Trophoblast cell (in vitro differentiated cells and primary cell): ENCODE results near the gene CPLX4.
A peak's percentile ranks its signal among the peaks of the same experiment; 100 is the strongest.

ENCODE experiments used
- DNase-seq, 2 donors: peaks; one replicate each; pipeline ENCODE4 v3.0.0-alpha.2; 2016
- H2AFZ ChIP-seq: 2 replicates; pipeline ENCODE4 v1.6.1; 2013; ENCODE audit warnings: low read length, moderate library complexity, mild to moderate bottlenecking; ENCODE audit not compliant: insufficient read depth, poor library complexity
- H2AK5ac ChIP-seq: 2 replicates; pipeline ENCODE4 v1.6.1; 2013; ENCODE audit warnings: mild to moderate bottlenecking, low read length
- H2BK120ac ChIP-seq: 2 replicates; pipeline ENCODE4 v1.6.1; 2013; ENCODE audit warnings: low read length, mild to moderate bottlenecking, moderate library complexity; ENCODE audit not compliant: insufficient read depth, poor library complexity
- H2BK12ac ChIP-seq: 2 replicates; pipeline ENCODE4 v1.6.1; 2013; ENCODE audit warnings: mild to moderate bottlenecking, low read length, moderate library complexity
- H2BK5ac ChIP-seq: 2 replicates; pipeline ENCODE4 v1.6.1; 2013; ENCODE audit warnings: low read length, low read depth, moderate library complexity, mild to moderate bottlenecking; ENCODE audit not compliant: poor library complexity
- H3K14ac ChIP-seq: 2 replicates; pipeline ENCODE4 v1.6.1; 2013; ENCODE audit warnings: mild to moderate bottlenecking, low read length
- H3K18ac ChIP-seq: 2 replicates; pipeline ENCODE4 v1.6.1; 2013; ENCODE audit warnings: mild to moderate bottlenecking, low read length
- H3K23ac ChIP-seq: 2 replicates; pipeline ENCODE4 v1.6.1; 2013; ENCODE audit warnings: low read length
- H3K27ac ChIP-seq: 2 replicates; pipeline ENCODE4 v1.5.1; 2013; ENCODE audit warnings: low read depth, mild to moderate bottlenecking, inconsistent platforms, low read length, moderate library complexity
- H3K27me3 ChIP-seq: 2 replicates; pipeline ENCODE4 v1.6.1; 2013; ENCODE audit warnings: inconsistent platforms, mild to moderate bottlenecking, low read length, moderate library complexity; ENCODE audit not compliant: insufficient read depth
- H3K36me3 ChIP-seq, 2 experiments: 1 replicate in 1 of 2; 2 replicates in 1 of 2; pipeline ENCODE4 v1.6.1; 2013; ENCODE audit warnings: low read length in 2 of 2, mild to moderate bottlenecking in 2 of 2, moderate library complexity in 1 of 2; ENCODE audit not compliant: insufficient read depth in 2 of 2, control insufficient read depth in 1 of 2
- H3K4ac ChIP-seq: 2 replicates; pipeline ENCODE4 v1.6.1; 2013; ENCODE audit warnings: low read depth, mild to moderate bottlenecking, low read length, moderate library complexity
- H3K4me1 ChIP-seq, 2 experiments: 1 replicate in 1 of 2; 2 replicates in 1 of 2; pipeline ENCODE4 v1.6.1; 2013; ENCODE audit warnings: low read length in 2 of 2, mild to moderate bottlenecking in 2 of 2, moderate library complexity in 1 of 2; ENCODE audit not compliant: insufficient read depth in 2 of 2, control insufficient read depth in 1 of 2
- H3K4me2 ChIP-seq: 2 replicates; pipeline ENCODE4 v1.6.1; 2013; ENCODE audit warnings: inconsistent platforms, mild to moderate bottlenecking, low read length, moderate library complexity
- H3K4me3 ChIP-seq: 2 replicates; pipeline ENCODE4 v1.5.1; 2013; ENCODE audit warnings: mild to moderate bottlenecking, low read depth, low read length, inconsistent platforms
- H3K79me1 ChIP-seq: one replicate; pipeline ENCODE4 v1.6.1; 2013; ENCODE audit warnings: low read length
- H3K79me2 ChIP-seq: 2 replicates; pipeline ENCODE4 v1.6.1; 2013; ENCODE audit warnings: low read length, mild to moderate bottlenecking; ENCODE audit not compliant: control insufficient read depth, insufficient read depth, poor library complexity
- H3K9ac ChIP-seq: 2 replicates; pipeline ENCODE4 v1.6.1; 2013; ENCODE audit warnings: mild to moderate bottlenecking, low read length
- H3K9me3 ChIP-seq: 2 replicates; pipeline ENCODE4 v1.6.1; 2013; ENCODE audit warnings: low read depth, mild to moderate bottlenecking, control low read depth, inconsistent platforms, low read length; ENCODE audit not compliant: insufficient read depth
- H4K12ac ChIP-seq: 2 replicates; pipeline ENCODE4 v1.6.1; 2013; ENCODE audit warnings: low read depth, mild to moderate bottlenecking, low read length, moderate library complexity
- H4K8ac ChIP-seq: 2 replicates; pipeline ENCODE4 v1.6.1; 2013; ENCODE audit warnings: low read depth, mild to moderate bottlenecking, low read length, moderate library complexity
- H4K91ac ChIP-seq: one replicate; pipeline ENCODE4 v1.6.1; 2013; ENCODE audit warnings: low read depth, mild to moderate bottlenecking, low read length, moderate library complexity
- WGBS: extraction: QIAGEN DNeasy Blood & Tissue Kit; methylation state at CpG from one replicate; pipeline ENCODE4 v1.1.7; 2013; ENCODE audit warnings: missing lambda C conversion rate; ENCODE audit not compliant: insufficient read length, insufficient coverage; ENCODE audit errors: extremely low coverage; 5-methylcytosine and 5-hydroxymethylcytosine counted together

Gene CPLX4

DNA sequence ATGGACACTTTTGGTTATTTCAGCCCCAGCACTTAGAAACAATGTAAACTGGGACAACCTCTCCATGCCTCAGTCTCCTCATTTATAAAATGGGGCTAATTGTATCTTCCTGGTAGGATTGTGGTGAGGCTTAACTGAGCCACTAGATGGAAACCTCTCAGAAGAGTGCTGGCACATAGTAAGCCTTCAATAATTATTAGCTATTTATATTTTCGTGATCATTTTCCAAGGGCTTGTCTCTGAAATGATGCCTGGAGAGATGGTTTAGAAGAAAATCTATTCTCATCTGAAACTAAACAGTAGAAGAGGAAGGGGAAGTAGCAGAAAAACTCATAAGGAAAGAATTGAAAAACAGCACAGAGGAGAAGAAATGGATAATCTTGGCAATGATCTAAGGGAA lies 52.0 kb downstream of the CPLX4 start:
- Histone ChIP-seq H2BK5ac (no peak overlapping the region), H2BK12ac (no peak overlapping the region), H3K79me2 (no peaks in the 10 kb centered on the region), H3K23ac (no peak overlapping the region), H4K8ac (no peak overlapping the region), H3K79me1 (no peaks in the 10 kb centered on the region), H4K91ac (no peak overlapping the region), H4K12ac (no peak overlapping the region), H3K9ac (no peak overlapping the region), H3K18ac (no peak overlapping the region), H3K4me3 (no peak overlapping the region), H3K27ac (no peak overlapping the region), H3K9me3 (peaks cover 9% of the 10 kb centered on the region), H3K14ac (no peak overlapping the region), H3K4me1 (peaks cover 9 to 14% of the 10 kb centered on the region in 2 experiments), H3K27me3 (peaks cover 84% of the 10 kb centered on the region), H2BK120ac (no peak overlapping the region), H2AK5ac (no peak overlapping the region), H3K4me2 (no peak overlapping the region), H3K4ac (no peak overlapping the region), H3K36me3 (no peaks in the 10 kb centered on the region), H2AFZ (no peak overlapping the region)
- DNase-seq, result no peak
- no CpG with 5 or more reads among the region's 1 CpG for WGBS

GRCh38 chr18:59265974-59266369 lies 52.5 kb downstream of the CPLX4 start:
- peaks cover 9% of the 10 kb centered on the region for H3K9me3 ChIP-seq
- no peak for DNase-seq
- no peaks in the 10 kb centered on the region for H3K79me2 ChIP-seq
- no peak overlapping the region for H3K27ac ChIP-seq
- H2BK12ac ChIP-seq, result no peak overlapping the region
- no peak overlapping the region for H3K4me3 ChIP-seq
- H3K4me2 ChIP-seq, result no peak overlapping the region
- no peak overlapping the region for H3K23ac ChIP-seq
- H3K27me3 ChIP-seq, result peaks cover 80% of the 10 kb centered on the region
- H3K18ac ChIP-seq, result no peak overlapping the region
- no peak overlapping the region for H3K14ac ChIP-seq
- H3K79me1 ChIP-seq, result no peaks in the 10 kb centered on the region
- no peak overlapping the region for H2BK120ac ChIP-seq
- no peak overlapping the region for H3K4ac ChIP-seq
- H4K8ac ChIP-seq, result no peak overlapping the region
- peaks cover 9 to 14% of the 10 kb centered on the region in 2 experiments for H3K4me1 ChIP-seq
- no peak overlapping the region for H4K91ac ChIP-seq
- no peak overlapping the region for H2AK5ac ChIP-seq
- WGBS, result no CpG with 5 or more reads among the region's 12 CpGs
- no peak overlapping the region for H4K12ac ChIP-seq
- no peak overlapping the region for H2BK5ac ChIP-seq
- no peaks in the 10 kb centered on the region for H3K36me3 ChIP-seq
- H2AFZ ChIP-seq, result no peak overlapping the region
- no peak overlapping the region for H3K9ac ChIP-seq

DNA sequence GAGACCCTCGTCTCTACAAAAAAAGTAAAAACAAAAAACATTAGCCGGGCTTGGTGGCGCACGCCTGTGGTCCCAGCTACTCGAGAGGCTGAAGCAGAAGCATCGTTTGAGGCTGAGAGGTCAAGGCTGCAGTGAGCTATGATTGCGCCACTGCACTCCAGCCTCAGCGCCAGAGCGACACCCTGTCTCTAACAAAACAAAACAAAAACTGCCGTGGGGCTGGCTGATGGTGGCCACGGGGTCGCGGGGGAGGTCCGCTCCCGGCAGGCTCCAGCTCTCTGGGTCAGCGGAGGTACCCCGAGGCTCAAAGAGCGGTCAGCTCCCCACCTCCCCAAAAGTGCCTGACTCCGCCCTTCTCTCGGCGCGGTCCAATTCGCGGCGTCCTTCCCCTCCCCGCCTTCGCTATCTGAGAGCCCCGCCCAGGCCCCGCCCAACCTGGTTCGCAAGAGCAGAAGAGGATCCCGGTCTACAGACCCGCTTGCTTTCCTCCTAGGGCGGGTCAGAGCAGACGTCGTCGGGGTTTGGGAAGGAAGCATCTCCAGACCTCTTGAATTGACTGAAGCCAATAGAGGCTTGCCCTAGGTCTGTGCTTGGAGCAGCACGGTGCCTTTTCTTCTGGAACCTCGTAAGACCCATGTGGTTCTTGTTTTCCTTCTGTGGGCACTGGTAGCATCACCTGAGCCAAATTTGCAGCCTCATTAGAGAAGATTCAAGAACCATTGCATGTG lies 53.0 kb downstream of the CPLX4 start:
- H3K4ac ChIP-seq, result no peak overlapping the region

GRCh38 chr18:59264651-59265245 lies 53.7 kb downstream of the CPLX4 start:
- H2BK5ac ChIP-seq, result no peak overlapping the region
- H4K8ac ChIP-seq, result no peak overlapping the region
- no peak overlapping the region for H3K4ac ChIP-seq
- no peak overlapping the region for H3K14ac ChIP-seq
- no peak overlapping the region for H2AK5ac ChIP-seq
- no peak overlapping the region for H3K4me3 ChIP-seq
- H3K9ac ChIP-seq, result no peak overlapping the region
- no peak overlapping the region for H2BK12ac ChIP-seq
- H3K4me1 ChIP-seq, result peaks cover 9 to 14% of the 10 kb centered on the region in 2 experiments
- no peak overlapping the region for H2BK120ac ChIP-seq
- no peak overlapping the region for H3K27ac ChIP-seq
- no peak overlapping the region for H4K91ac ChIP-seq
- H3K36me3 ChIP-seq, result no peaks in the 10 kb centered on the region
- no peaks in the 10 kb centered on the region for H3K79me1 ChIP-seq
- no peak overlapping the region for H3K18ac ChIP-seq
- no peak overlapping the region for H3K23ac ChIP-seq
- no peak overlapping the region for H4K12ac ChIP-seq
- no peaks in the 10 kb centered on the region for H3K79me2 ChIP-seq
- H2AFZ ChIP-seq, result peak overlapping the region; percentile 39
- no CpG with 5 or more reads among the region's 41 CpGs for WGBS
- no peak overlapping the region for H3K4me2 ChIP-seq
- peaks cover 70% of the 10 kb centered on the region for H3K27me3 ChIP-seq
- peaks cover 9% of the 10 kb centered on the region for H3K9me3 ChIP-seq
- no peak for DNase-seq

More for the DNA sequence above, 53.0 kb downstream of the CPLX4 start:
- DNase-seq, result no peak
- no CpG with 5 or more reads among the region's 38 CpGs for WGBS
- Histone ChIP-seq H2BK12ac (no peak overlapping the region), H4K91ac (no peak overlapping the region), H3K9me3 (peaks cover 9% of the 10 kb centered on the region), H3K4me2 (peak overlapping the region; percentile 37), H3K23ac (no peak overlapping the region), H2AK5ac (no peak overlapping the region), H4K12ac (no peak overlapping the region), H2BK5ac (no peak overlapping the region), H3K4me1 (peaks cover 9 to 14% of the 10 kb centered on the region in 2 experiments), H3K27ac (no peak overlapping the region), H3K36me3 (no peaks in the 10 kb centered on the region), H3K27me3 (peaks cover 74% of the 10 kb centered on the region), H3K14ac (no peak overlapping the region), H3K79me2 (no peaks in the 10 kb centered on the region), H3K79me1 (no peaks in the 10 kb centered on the region), H2BK120ac (no peak overlapping the region), H2AFZ (peak overlapping the region; percentile 39), H3K9ac (no peak overlapping the region), H3K18ac (no peak overlapping the region), H4K8ac (no peak overlapping the region), H3K4me3 (no peak overlapping the region)
